GM19328 (cell line): ENCODE data around the gene CFAP20DC.
"Not testable (repeated sequence)": the region's sequence is repeated elsewhere in the genome, so short reads cannot be mapped to it uniquely, and the experiment has no call there.

Experiments used
- ATAC-seq: cut with Tn5 transposase; IDR thresholded peaks from one replicate; pipeline ENCODE4 v1.9.1; 2021; ENCODE audit warnings: mild to moderate bottlenecking, moderate library complexity; ENCODE audit not compliant: unreplicated experiment

The CFAP20DC gene

DNA sequence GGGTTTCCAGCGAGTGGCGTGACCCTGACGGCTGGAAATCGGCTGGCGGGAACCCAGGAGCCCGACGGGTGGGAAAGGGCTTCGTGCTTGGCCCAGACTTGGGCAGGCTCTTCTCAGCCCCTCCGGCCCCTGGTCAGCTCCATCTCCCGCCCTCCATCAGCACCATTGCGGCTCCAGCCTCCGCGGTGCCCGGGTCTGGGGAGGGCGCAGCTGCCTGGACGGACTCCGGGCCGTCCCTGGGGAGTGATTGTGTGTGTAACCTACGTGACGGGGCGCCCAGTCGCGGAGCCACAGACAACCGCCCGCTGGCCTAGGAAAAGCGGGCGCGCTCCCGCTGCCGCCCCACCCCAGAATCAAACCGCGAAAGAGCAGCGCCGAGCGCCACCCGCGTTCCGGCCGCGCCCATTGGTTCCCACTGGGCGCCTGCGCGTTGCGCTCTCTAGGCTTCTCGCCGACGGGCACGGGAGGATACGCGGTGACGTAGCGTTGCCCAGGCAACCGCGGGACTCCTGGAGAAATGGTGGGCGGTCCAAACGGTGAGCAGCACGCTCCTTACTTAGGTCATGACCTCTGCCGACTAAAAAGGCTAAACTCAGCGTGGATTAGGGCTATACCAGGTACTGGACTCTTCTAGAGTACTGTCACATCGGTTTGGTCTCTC, at the start of gene CFAP20DC:
TSS of gene CFAP20DC (minus strand) at position 355 of the 661 bp plus-strand sequence. CDS start 394 bp downstream, outside the sequence.
- ATAC-seq: peak; percentile 100

DNA sequence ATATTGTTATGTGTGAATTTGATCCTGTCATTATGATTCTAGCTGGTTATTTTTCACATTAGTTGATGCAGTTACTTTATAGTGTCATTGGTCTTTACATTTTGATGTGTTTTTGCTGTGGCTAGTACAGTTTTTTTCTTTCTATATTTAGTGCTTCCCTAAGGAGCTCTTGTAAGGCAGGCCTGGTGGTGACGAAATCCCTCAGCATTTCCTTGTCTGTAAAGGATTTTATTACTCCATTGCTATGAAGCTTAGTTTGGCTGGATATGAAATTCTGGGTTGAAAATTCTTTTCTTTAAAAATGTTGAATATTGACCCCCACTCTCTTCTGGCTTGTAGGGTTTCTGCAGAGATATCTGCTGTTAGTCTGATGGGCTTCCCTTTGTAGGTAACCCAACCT, 48.7 kb upstream of the CFAP20DC start:
- not testable (repeated sequence) for ATAC-seq

- no peak for ATAC-seq
These were observed 44.6 kb upstream of the CFAP20DC start for GRCh38 chr3:59094446-59094845.

GRCh38 chr3:59093521-59093920, 43.7 kb upstream of the CFAP20DC start:
- no peak for ATAC-seq

GRCh38 chr3:59088761-59089160, 38.9 kb upstream of the CFAP20DC start:
- ATAC-seq: no peak

DNA sequence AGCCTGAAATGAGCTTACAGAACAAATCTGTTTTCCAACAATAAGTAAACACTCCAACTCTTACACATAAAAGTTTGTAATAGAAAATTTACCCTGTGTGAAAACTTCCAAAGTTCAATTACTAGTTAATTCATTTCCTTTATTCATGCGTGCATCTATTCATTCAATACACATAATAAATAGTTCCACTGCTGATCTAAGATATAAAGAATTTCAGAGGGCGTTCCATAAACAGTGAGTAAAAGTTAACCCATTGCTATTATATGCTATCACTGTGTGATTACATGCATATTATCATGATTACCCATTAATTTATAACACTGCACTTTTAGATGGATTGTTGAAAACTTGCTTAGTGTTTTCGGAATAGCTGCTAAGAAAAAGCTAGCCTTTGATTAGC, 36.2 kb upstream of the CFAP20DC start:
- no peak for ATAC-seq

DNA sequence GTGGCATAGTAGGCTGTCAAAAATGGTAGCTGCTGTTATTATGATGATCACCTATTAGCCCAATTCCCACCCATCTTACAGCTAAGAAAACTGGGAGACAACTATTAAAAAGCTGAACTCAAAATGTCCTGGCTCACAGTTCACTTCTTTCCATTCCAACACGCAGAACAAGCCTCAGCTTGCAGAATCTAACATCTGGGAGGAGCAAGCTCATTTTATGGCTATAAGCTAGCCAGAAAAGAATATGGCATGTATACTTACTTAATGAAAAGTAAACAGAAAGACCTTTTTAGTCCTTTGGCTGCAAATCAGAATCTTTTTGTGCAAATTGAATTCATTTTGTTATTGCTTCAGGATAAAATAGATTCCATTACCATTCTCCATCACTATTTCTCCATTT, 34.8 kb upstream of the CFAP20DC start:
- no peak for ATAC-seq

DNA sequence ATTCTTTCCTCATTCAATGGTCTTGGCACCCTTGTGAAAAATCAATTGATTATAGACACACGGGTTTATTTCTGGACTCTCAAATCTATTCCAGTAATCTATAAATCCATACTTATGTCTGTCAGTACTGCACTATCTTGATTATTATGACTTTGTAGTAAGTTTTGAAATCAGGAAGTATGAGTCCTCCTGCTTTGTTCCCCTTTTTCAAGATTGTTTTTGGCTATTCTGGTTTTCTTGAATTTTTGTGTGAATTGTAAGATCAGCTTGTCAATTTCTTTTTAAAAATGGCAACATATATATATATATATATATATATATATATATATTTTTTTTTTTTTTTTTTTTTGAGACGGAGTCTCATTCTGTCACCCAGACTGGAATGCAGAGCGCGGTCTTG, 32.3 kb upstream of the CFAP20DC start:
- ATAC-seq: no peak

GRCh38 chr3:59081071-59081470, 31.2 kb upstream of the CFAP20DC start:
- no peak for ATAC-seq

- no peak for ATAC-seq
These were observed 30.1 kb upstream of the CFAP20DC start for GRCh38 chr3:59079962-59080361.

DNA sequence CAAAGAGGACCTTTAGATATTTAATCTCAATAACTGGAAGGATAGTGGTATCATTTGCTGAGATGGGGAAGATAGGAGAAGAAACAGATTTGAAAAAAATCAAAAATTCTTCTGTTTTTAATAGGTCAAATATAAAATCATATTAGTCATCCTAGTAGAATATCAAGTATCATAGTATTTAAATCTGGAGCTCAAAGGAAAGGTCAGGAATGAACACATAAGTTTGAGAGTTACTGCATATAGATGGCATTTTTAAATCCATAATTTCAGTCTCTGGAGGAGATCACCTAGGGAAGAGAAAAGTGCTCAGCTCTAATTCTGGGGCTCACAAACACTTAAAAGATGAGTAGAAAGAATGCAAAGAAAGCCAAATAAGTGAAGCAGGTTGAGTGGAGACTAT, 24.9 kb upstream of the CFAP20DC start:
- ATAC-seq: no peak

DNA sequence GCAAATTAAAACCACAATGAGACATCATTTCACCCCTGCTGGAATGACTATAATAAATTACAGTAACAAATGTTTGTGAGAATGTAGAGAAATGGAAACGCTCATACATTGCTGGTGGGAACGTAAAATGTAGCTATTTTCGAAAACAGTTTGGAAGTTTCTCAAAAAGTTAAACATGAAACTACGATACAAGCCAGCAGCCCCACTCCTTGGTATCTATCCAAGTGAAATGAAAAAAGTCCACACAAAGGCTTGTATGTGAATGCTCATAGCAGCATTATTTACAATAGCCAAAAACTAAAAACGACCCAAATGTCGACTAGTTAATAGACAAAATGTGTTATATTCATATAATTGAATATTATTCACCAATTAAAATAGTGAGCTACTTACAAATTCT, 22.9 kb upstream of the CFAP20DC start:
- ATAC-seq: no peak

- no peak for ATAC-seq
These were observed 20.0 kb upstream of the CFAP20DC start for GRCh38 chr3:59069838-59070237.

DNA sequence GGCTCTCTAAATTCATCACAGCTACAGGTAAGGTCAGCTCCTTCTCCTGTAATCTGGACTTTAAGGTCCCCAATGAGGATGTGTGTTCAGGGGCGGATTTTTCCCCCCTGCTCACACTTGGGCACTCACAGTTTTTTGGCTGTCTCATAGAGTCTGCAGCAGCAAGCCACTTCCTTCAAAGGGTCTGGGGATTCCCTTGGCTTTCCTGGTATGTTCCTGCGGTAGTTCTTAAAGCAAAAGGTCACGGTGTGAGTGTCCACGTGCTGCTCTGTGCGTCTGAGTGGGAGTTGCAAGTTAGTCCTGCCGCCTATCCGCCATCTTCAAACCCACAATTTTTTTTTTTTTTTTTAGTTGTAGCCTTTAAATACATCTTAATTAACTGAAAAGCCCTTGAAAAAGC, 15.4 kb upstream of the CFAP20DC start:
- no peak for ATAC-seq

DNA sequence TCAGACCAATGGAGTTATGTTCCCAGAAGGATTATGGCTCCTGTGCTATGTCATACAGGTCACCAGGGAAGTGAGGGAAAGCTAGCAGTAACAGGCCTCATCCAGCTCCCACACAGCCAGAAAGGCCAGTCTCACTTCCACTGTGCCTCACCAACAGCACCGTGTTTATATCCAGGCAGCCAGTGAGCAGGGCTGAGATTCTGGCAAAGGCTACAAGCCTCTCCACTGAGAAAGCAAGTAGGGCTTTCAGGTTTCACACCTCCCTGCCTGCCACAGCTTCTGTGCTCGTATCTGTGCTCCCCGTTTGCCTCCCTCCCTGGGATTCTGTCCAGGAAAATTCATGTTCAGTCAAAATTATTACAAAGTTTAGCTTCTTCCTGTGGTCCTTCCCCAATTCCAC, 14.9 kb upstream of the CFAP20DC start:
- no peak for ATAC-seq

DNA sequence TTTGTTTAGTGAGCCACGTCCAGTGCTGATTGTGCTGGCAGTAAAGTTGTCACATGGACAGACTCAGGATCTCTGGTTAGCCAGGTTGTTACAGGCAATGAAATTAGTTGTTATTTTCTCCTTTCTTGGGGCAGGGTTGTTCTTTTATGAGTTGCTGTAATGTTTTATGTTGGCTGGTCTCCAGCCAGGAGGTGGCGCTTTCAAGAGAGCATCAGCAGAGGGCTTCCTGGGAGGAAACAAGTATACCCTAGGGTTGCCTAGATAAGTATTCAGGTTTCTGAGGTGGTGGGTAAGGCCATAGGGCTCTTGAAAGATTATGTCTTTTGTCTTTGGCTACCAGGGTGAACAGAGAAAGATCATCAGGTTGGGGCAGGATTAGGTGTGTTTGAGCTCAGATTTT, 14.5 kb upstream of the CFAP20DC start:
- no peak for ATAC-seq

DNA sequence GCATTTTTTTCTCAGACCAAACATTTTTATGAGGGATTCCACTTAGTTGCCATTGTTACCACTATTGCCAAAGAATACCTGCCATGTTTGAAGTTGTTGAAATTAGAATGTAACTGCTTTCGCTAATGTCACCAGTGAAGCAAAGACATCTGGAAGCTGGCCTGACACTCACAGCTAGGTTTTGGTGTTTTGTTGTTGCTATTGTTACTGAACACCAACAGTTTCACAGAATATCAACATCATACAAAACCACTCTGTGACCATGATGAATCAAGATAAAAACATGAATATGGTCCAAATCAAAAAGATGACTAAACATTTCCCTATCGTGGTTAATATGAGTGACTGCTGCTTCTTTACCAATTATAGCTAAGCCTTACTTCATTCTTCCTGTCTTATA, 6.9 kb upstream of the CFAP20DC start:
- no peak for ATAC-seq

- no peak for ATAC-seq
These were observed 3.1 kb upstream of the CFAP20DC start for GRCh38 chr3:59052803-59053411.

- ATAC-seq: not testable (repeated sequence)
These were observed 1.1 kb upstream of the CFAP20DC start for GRCh38 chr3:59050811-59051414.

GRCh38 chr3:59046839-59047238, 3.0 kb downstream of the CFAP20DC start:
- ATAC-seq: no peak

DNA sequence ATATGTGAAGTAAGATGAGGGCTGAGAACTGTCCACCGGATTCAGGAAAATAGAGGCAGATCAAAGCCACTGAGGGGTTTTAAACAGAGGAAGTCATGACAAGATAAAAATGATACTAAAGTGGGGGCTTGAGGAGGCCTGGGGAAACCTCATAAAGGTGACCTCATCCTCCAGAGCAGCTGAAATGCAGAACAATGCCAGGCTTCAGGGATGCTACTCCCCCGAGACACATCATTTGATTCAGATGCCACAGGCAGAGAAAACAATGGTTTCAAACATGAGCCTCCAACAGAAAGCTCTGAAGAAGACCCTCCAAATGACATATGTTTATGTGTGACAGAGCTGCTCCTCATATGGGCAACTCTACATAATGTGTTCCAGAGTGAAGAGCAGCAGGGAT, 6.4 kb downstream of the CFAP20DC start:
- no peak for ATAC-seq

- no peak for ATAC-seq
These were observed 8.9 kb downstream of the CFAP20DC start for GRCh38 chr3:59040902-59041301.
